Right lobe of liver (tissue), 4 donors: ENCODE measurements around the gene TRPC4AP.

Source experiments
- POLR2A ChIP-seq: fragments of 450-650 bp; IDR thresholded peaks from one replicate; pipeline ENCODE4 v1.6.1; 2017; ENCODE audit warnings: antibody characterized with exemption, mild to moderate bottlenecking
- TF ChIP-seq, protein P1 (sequence below), 4 donors: fragments of 200-600 bp in 3 of 4; fragments of 450-650 bp in 1 of 4; IDR thresholded peaks; one replicate each; pipeline versions ENCODE4 v1.5.1 to v1.8.0; 2016 to 2022; ENCODE audit warnings: antibody characterized with exemption in 4 of 4, mild to moderate bottlenecking in 2 of 4
- donor health status: DM: no; HTN: no; CAD: no.
- donor health status: DM: no; HTN: no; CAD: no.
- donor health status: DM: no; HTN: yes; CAD: no.

DNA sequence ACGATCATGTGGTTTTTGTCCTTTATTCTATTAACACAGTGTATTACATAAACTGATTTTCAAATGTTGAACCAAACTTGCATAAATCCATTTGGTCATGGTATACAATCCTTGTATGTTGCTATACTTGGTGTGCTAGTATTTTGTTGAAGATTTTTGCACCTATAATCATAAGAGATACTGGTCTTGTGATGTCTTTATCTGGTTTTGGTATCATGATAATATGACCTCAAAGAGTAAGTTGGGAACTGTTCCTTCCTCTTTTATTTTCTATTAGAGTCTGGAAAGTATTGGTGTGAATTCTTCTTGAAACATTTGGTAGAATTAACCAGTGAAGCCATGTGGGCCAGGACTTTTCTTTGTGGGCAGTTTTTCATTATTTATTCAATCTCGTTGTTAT, 65.3 kb downstream of the TRPC4AP start:
- TF ChIP-seq, protein P1, sequence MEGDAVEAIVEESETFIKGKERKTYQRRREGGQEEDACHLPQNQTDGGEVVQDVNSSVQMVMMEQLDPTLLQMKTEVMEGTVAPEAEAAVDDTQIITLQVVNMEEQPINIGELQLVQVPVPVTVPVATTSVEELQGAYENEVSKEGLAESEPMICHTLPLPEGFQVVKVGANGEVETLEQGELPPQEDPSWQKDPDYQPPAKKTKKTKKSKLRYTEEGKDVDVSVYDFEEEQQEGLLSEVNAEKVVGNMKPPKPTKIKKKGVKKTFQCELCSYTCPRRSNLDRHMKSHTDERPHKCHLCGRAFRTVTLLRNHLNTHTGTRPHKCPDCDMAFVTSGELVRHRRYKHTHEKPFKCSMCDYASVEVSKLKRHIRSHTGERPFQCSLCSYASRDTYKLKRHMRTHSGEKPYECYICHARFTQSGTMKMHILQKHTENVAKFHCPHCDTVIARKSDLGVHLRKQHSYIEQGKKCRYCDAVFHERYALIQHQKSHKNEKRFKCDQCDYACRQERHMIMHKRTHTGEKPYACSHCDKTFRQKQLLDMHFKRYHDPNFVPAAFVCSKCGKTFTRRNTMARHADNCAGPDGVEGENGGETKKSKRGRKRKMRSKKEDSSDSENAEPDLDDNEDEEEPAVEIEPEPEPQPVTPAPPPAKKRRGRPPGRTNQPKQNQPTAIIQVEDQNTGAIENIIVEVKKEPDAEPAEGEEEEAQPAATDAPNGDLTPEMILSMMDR (IDR thresholded peaks at IDR 0.05) = no peak
- no peak for TF ChIP-seq POLR2A
